Stimulated activated CD8-positive, alpha-beta memory T cell treated with anti-CD3 and anti-CD28 coated beads, Interleukin-7, amount 100 ng/mL, for 48 hours (primary cell): ENCODE data around the gene GNLY.

ENCODE experiments used
- DNase-seq, 2 donors: peaks; one replicate each; pipeline ENCODE4 v3.0.0-alpha.2; 2020; ENCODE audit warnings: low read depth in 1 of 2; ENCODE audit errors: extremely low read depth in 1 of 2

The GNLY gene

GRCh38 chr2:85723707-85724360, 29.7 kb downstream of the GNLY start:
- no peak for DNase-seq

- DNase-seq: no peak
These were observed 30.6 kb downstream of the GNLY start for GRCh38 chr2:85724731-85725181.

GRCh38 chr2:85725451-85725850, 31.3 kb downstream of the GNLY start:
- no peak for DNase-seq

GRCh38 chr2:85727798-85728197, 33.6 kb downstream of the GNLY start:
- no peak for DNase-seq

GRCh38 chr2:85728342-85728741, 34.2 kb downstream of the GNLY start:
- no peak for DNase-seq

- peak; percentile 53 to 57 for DNase-seq
These were observed 35.0 kb downstream of the GNLY start for GRCh38 chr2:85728883-85729824.

- no peak for DNase-seq
These were observed 35.8 kb downstream of the GNLY start for GRCh38 chr2:85729825-85730510.

- no peak for DNase-seq
These were observed 36.6 kb downstream of the GNLY start for GRCh38 chr2:85730686-85731230.

GRCh38 chr2:85731606-85732005, 37.4 kb downstream of the GNLY start:
- no peak for DNase-seq

GRCh38 chr2:85732467-85733120, 38.4 kb downstream of the GNLY start:
- DNase-seq: no peak

GRCh38 chr2:85733121-85733960, 39.2 kb downstream of the GNLY start:
- no peak for DNase-seq

GRCh38 chr2:85734015-85734414, 39.9 kb downstream of the GNLY start:
- DNase-seq: no peak

- no peak for DNase-seq
These were observed 40.9 kb downstream of the GNLY start for GRCh38 chr2:85734942-85735608.

- DNase-seq: no peak
These were observed 41.5 kb downstream of the GNLY start for GRCh38 chr2:85735691-85736090.

- DNase-seq: no peak
These were observed 42.5 kb downstream of the GNLY start for GRCh38 chr2:85736456-85737355.

- no peak for DNase-seq
These were observed 43.3 kb downstream of the GNLY start for GRCh38 chr2:85737481-85737880.

- DNase-seq: no peak
These were observed 43.8 kb downstream of the GNLY start for GRCh38 chr2:85737961-85738360.

GRCh38 chr2:85740193-85740592, 46.0 kb downstream of the GNLY start:
- DNase-seq: no peak
